ENCODE results near the gene AKAP13.

The AKAP13 gene

GRCh38 chr15:85762756-85763127 lies 382.3 kb downstream of the AKAP13 start:
- in situ Hi-C loops (cut with HindIII; ENCODE audit: low pct_unique_long_range_greater_than_20kb, low sequenced_read_pairs) = no loop called here
- TF ChIP-seq JUND (IDR thresholded peaks at IDR 0.05; ENCODE audit: low read depth) = no peak
- no peak for DNase-seq (ENCODE audit: low read depth in 1 of 2, low spot score in 1 of 2)

GRCh38 chr15:85763157-85763556 lies 382.8 kb downstream of the AKAP13 start:
- DNase-seq (ENCODE audit: low read depth in 1 of 2, low spot score in 1 of 2) = no peak
- in situ Hi-C loops (cut with HindIII; ENCODE audit: low pct_unique_long_range_greater_than_20kb, low sequenced_read_pairs) = no loop called here
- TF ChIP-seq JUND (IDR thresholded peaks at IDR 0.05; ENCODE audit: low read depth) = no peak

GRCh38 chr15:85763673-85764633 lies 383.6 kb downstream of the AKAP13 start:
- in situ Hi-C loops (cut with HindIII; ENCODE audit: low pct_unique_long_range_greater_than_20kb, low sequenced_read_pairs) = no loop called here
- TF ChIP-seq JUND (IDR thresholded peaks at IDR 0.05; ENCODE audit: low read depth) = no peak
- DNase-seq (ENCODE audit: low read depth in 1 of 2, low spot score in 1 of 2) = no peak

GRCh38 chr15:85764649-85765277 lies 384.4 kb downstream of the AKAP13 start:
- no peak for DNase-seq (ENCODE audit: low read depth in 1 of 2, low spot score in 1 of 2)
- TF ChIP-seq JUND (IDR thresholded peaks at IDR 0.05; ENCODE audit: low read depth) = no peak
- in situ Hi-C loops (cut with HindIII; ENCODE audit: low pct_unique_long_range_greater_than_20kb, low sequenced_read_pairs) = no loop called here

DNA sequence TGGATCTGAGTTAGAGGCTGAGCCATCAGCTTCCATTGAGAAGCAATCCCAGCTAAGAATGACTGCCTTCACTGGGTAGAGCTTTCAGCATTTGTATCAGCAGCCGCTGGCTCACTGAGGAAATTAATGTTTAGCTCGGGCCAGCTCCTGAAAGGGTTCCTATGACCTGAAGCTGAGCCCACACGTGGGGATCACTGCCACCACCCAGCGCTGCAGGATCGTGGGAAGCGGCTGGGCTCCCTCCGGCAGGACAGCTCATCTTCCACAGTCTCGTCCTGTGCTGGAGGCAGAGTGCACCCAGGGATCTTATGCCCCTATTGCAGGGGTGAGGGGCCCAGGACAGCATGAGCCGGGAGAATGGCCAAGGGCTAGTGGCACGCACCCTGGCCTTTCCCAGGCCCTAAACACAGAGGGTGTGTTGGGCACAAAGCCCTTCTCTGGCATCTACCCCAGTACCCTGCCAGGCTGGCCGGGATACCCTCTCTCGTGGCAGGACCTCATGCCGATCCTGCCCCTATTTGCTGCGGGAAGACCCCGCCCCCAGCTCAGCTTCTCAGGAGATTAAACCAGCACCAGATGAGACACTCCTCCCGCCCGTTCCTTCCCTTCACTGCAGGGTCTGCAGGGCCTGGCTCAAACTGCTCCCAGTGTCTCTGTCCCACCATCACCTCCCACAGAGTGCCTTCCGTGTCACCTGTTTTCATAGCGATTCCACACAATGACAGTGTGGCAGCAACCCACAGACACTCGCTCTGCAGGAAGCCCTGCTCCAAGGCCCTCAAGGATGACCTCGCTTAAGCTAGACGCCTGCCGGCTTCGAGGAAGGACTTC lies 385.8 kb downstream of the AKAP13 start:
- in situ Hi-C loops (cut with HindIII; ENCODE audit: low pct_unique_long_range_greater_than_20kb, low sequenced_read_pairs) = no loop called here
- no peak for TF ChIP-seq JUND (IDR thresholded peaks at IDR 0.05; ENCODE audit: low read depth)
- DNase-seq (ENCODE audit: low read depth in 1 of 2, low spot score in 1 of 2) = no peak

GRCh38 chr15:85767785-85768529 lies 387.6 kb downstream of the AKAP13 start:
- DNase-seq (ENCODE audit: low read depth in 1 of 2, low spot score in 1 of 2) = no peak
- no peak for TF ChIP-seq JUND (IDR thresholded peaks at IDR 0.05; ENCODE audit: low read depth)
- in situ Hi-C loops (cut with HindIII; ENCODE audit: low pct_unique_long_range_greater_than_20kb, low sequenced_read_pairs) = no loop called here

DNA sequence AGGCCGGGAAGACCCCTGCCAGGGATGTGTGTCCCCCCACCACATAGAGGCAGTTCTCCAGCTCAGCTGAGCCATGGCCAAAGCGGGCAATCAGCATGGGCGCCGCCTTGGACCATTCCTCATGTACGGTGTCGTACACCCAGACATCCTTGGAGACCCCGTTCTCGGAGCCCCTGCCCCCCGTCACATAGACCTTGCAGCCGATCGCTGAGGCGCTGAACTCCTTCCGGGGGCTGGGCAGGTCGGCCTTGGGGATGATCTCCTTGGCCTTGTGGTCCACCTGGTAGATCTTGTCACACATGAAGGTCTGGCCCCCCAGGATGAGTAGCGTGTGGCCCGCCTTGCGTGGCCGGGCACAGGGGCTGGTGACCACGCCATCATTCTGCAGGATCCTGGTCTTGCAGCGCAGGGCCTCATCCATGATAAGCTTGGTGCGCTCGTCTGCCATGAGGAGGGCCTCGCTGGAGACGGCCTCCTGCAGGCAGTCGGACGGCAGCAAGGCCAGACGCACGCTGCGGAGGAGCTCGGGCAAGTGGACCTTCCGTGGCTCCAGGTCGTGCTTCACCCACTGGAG lies 388.3 kb downstream of the AKAP13 start:
- no peak for DNase-seq (ENCODE audit: low read depth in 1 of 2, low spot score in 1 of 2)
- no peak for TF ChIP-seq JUND (IDR thresholded peaks at IDR 0.05; ENCODE audit: low read depth)
- in situ Hi-C loops (cut with HindIII; ENCODE audit: low pct_unique_long_range_greater_than_20kb, low sequenced_read_pairs) = no loop called here

DNA sequence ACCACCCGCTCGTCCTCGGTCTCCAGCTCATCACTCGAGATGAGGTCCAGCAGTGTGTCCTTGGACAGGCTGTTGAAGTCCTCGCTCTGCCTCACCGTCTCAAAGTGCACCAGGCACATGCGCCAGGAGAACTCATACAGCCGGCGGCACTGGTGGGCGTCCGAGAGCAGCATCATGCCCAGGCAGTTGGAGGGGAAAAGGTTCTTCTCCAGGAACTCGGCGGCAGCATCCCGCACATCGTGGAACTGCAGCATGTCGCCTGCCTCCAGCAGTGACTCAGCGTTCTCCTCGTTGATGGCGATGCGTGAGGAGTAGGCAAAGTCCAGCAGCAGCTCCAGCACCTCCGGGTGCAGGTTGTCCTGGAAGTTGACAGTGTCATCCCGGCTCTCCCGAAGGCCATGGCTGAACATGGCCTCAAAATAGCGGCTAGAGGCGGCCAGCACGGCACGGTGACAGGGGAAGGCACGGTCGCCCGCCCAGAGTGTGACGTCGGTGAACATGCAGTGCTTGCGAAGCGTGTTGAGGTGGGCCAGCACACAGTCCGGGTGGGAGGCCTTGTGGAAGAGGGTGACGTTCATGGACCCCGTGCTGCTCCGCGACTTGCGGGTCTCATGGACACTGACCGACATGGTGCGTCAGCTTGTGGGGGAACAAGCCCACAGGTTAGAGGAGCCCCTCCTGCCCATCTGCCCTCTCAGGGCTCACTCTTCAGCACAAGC lies 388.9 kb downstream of the AKAP13 start:
- TF ChIP-seq JUND (IDR thresholded peaks at IDR 0.05; ENCODE audit: low read depth) = no peak
- no peak for DNase-seq (ENCODE audit: low read depth in 1 of 2, low spot score in 1 of 2)
- in situ Hi-C loops (cut with HindIII; ENCODE audit: low pct_unique_long_range_greater_than_20kb, low sequenced_read_pairs) = no loop called here

DNA sequence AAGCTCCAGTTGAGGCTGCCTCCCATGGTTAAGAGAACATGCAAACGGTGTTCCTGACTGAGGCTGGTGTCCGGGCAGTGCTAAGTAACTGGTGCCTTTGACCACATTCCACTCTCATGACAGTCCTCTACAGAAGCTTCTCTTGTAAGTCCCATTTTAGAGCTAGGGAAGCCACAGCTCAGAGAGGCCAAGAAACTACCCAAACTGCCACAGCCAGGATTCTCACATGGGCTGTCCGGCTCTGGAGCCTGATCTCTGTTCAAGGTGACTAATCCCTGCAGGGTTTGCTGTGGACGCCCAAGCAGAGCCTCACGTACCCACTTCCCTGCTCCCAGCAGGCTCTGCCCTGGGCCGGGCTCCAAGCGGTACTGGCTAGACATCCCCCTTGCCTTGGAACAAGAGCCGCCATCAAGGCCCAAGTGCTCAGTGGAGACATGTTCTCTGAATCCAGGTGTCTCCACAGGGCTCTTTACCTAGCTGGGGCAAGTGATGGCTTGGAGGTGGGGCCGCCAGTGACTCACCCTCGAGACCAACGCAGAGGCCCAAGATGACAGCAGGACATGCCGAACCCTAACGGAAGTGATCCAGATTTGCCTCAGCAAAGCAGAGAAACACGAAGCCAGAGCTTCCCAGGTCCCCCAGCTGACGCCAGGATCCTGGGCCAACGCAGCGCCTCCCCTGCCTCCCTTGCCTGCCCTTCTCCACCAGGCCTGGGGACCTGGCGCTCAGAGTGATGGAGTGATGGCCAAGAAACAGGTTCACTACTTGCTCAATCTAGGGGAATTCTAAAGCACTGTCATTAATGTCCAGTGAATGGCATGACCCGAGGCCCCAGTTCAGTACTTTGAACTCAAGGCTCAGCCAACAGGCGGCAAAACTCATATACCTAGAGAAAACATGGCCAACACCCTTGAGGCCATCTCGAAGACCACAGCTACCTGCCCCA lies 390.0 kb downstream of the AKAP13 start:
- TF ChIP-seq JUND (IDR thresholded peaks at IDR 0.05; ENCODE audit: low read depth) = no peak
- DNase-seq (ENCODE audit: low read depth in 1 of 2, low spot score in 1 of 2) = no peak
- in situ Hi-C loops (cut with HindIII; ENCODE audit: low pct_unique_long_range_greater_than_20kb, low sequenced_read_pairs) = no loop called here

GRCh38 chr15:85771271-85771670 lies 390.9 kb downstream of the AKAP13 start:
- in situ Hi-C loops (cut with HindIII; ENCODE audit: low pct_unique_long_range_greater_than_20kb, low sequenced_read_pairs) = no loop called here
- DNase-seq (ENCODE audit: low read depth in 1 of 2, low spot score in 1 of 2) = no peak
- TF ChIP-seq JUND (IDR thresholded peaks at IDR 0.05; ENCODE audit: low read depth) = no peak
